ENCODE data around the gene HOXD8. TPM values are rescaled to one million over a fixed set of nuclear protein-coding genes. Genes with fewer than 3 reads are reported as not detected.
A peak's percentile ranks its signal among the peaks of the same experiment; 100 is the strongest.

Gene HOXD8
- total RNA-seq, 1 donor from 2014 or later: not detected

DNA sequence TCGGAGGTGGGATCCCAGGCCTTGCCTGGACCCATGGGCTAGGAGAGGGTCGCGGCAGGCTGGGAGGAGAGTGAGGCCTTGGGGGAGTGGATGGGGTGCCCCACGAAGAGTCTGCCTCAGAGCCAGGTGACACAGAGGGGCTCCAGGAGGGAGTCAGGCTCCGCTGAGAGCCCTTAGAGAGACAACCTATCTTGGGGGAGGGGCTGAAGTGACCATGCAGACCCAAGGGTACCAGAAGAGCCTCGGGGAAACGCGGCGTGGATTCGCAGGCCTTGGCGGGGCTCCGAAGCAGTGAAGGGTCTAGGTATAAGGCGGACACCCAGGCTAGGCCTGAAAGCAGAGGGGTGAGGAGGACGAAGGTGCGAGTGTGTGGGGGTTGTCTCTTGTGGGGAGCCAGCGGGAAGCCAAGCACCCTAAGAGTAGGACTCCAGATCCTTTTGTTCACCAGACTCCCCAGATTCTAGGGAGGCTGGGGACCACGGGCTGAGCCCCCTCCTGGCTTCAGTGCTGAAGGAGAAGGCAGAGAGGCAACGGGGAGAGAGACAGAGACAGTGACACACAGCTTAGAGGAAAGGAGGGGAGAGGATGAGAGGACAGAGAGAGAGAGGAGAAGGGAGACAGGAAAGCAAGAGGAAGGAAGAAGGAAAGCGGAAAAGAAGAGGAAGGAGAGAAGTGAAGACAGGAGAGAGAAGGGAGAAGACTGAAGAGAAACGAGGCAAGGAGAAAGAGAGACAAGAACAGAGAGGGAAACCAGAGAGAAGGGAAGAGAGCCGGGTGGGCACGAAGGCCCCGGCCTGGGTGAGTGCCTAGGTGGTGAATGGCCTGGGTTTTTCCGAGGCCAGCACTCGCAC, 23.6 kb upstream of the HOXD8 start:
- DNase-seq (ENCODE audit: low spot score, unreplicated experiment): no peak
- Mint-ChIP-seq H3K36me3 (ENCODE audit: insufficient read depth) (no peaks in the 10 kb centered on the region), H3K4me3 (ENCODE audit: low read depth) (no peak overlapping the region), H3K27ac (peak overlapping the region; percentile 71), H3K9me3 (ENCODE audit: low read depth) (no peaks in the 10 kb centered on the region), H3K27me3 (peaks cover 90% of the 10 kb centered on the region), H3K4me1 (ENCODE audit: low read depth) (peaks cover 3% of the 10 kb centered on the region)
- TF ChIP-seq, protein P1, sequence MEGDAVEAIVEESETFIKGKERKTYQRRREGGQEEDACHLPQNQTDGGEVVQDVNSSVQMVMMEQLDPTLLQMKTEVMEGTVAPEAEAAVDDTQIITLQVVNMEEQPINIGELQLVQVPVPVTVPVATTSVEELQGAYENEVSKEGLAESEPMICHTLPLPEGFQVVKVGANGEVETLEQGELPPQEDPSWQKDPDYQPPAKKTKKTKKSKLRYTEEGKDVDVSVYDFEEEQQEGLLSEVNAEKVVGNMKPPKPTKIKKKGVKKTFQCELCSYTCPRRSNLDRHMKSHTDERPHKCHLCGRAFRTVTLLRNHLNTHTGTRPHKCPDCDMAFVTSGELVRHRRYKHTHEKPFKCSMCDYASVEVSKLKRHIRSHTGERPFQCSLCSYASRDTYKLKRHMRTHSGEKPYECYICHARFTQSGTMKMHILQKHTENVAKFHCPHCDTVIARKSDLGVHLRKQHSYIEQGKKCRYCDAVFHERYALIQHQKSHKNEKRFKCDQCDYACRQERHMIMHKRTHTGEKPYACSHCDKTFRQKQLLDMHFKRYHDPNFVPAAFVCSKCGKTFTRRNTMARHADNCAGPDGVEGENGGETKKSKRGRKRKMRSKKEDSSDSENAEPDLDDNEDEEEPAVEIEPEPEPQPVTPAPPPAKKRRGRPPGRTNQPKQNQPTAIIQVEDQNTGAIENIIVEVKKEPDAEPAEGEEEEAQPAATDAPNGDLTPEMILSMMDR (IDR thresholded peaks at IDR 0.05; ENCODE audit: unreplicated experiment): no peak

DNA sequence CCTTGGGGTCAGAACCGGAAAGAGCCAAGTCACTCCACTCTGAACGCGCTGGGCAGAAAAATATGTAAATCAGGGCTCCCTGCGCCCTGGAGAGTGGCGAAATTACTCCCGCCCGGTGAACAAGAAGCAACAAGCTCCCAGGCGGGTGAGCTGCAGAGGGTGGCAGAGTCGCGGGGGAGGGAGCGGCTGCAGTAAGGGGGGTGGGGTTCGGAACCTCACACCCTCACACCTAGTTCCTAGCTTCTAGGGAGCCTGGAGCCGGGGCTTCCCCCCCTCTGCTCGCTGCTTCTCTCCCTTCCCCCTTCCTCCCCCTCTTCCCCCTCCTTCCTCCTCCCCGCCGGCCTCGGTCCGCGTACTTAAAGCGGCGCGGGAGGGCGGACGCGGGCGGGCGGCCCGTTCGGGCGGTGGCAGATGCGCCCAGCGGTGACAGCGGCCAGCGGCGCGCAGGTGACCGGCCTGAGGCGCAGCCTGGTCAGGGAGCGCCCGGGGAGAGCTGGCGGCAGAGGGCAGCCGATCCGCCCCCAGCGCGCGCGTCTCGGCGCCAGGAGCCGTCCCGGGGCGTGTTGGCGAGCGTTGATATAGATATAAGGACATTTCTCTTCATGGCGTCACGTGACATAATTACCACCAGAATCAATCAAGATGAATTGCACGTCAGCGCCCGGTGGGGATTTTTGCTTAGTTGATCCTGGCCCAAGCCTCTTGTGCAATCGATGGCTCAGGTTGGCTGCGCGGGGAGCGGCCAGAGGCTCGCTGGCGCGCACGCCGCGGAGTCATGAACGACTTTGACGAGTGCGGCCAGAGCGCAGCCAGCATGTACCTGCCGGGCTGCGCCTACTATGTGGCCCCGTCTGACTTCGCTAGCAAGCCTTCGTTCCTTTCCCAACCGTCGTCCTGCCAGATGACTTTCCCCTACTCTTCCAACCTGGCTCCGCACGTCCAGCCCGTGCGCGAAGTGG, 22.6 kb upstream of the HOXD8 start, which contains the start of gene HOXD11:
Gene HOXD11, plus strand, starts transcription at position 700 of the 959 bp plus-strand sequence. Its CDS starts 76 bp downstream, at position 776.
- Mint-ChIP-seq H3K9me3 (ENCODE audit: low read depth) (no peaks in the 10 kb centered on the region), H3K36me3 (ENCODE audit: insufficient read depth) (no peaks in the 10 kb centered on the region), H3K4me3 (ENCODE audit: low read depth) (peak within 1 kb of the TSS; percentile 1), H3K4me1 (ENCODE audit: low read depth) (peaks cover 3% of the 10 kb centered on the region), H3K27ac (peak within 1 kb of the TSS; percentile 71), H3K27me3 (peaks cover 90% of the 10 kb centered on the region)
- DNase-seq (ENCODE audit: low spot score, unreplicated experiment): no peak
- TF ChIP-seq, protein P1 (IDR thresholded peaks at IDR 0.05; ENCODE audit: unreplicated experiment): no peak

DNA sequence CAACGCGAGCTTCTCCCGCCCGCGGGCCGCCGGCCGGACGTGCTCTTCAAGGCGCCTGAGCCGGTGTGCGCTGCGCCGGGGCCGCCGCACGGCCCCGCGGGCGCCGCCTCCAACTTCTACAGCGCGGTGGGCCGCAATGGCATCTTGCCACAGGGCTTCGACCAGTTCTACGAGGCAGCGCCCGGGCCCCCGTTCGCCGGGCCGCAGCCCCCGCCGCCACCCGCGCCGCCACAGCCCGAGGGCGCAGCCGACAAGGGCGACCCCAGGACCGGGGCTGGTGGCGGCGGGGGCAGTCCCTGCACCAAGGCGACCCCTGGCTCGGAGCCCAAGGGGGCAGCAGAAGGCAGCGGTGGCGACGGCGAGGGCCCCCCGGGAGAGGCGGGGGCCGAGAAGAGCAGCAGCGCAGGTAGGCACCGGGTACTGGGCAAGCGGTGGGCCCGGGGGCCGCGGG, 21.7 kb upstream of the HOXD8 start:
- Mint-ChIP-seq H3K4me3 (ENCODE audit: low read depth) (no peak overlapping the region), H3K27me3 (peaks cover 90% of the 10 kb centered on the region), H3K4me1 (ENCODE audit: low read depth) (peaks cover 3% of the 10 kb centered on the region), H3K27ac (no peak overlapping the region), H3K9me3 (ENCODE audit: low read depth) (no peaks in the 10 kb centered on the region), H3K36me3 (ENCODE audit: insufficient read depth) (no peaks in the 10 kb centered on the region)
- TF ChIP-seq, protein P1 (IDR thresholded peaks at IDR 0.05; ENCODE audit: unreplicated experiment): no peak
- no peak for DNase-seq (ENCODE audit: low spot score, unreplicated experiment)

DNA sequence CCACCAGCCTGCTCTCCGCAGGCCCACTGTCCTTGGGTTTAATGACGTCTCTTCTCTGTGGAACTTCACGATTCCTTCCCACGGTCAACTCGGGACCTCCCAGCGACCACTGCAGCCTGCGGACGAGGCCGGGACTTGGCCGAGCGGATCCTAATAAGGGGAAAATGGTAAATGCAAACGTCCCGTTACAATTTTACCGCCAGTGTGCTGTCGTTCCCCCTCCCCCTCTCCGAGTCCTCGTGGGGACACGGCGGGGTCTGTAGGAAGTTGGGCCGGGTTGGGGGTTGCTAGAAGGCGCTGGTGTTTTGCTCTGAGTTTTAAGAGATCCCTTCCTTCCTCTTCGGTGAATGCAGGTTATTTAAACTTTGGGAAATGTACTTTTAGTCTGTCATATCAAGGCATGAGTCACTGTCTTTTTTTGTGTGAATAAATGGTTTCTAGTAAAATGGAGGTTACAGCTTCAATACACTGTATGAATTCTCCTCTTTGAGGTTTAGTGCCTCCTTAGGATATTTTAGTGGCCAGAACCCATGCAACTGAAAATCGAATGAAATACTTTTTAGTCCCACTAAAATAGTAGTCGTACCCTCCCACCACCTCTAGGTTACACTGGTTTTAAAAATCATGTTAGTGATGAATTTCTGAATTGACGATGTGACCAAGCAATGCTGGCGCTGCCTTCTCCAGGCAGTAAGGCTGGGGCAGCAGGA, 20.2 kb upstream of the HOXD8 start:
- Mint-ChIP-seq H3K9me3 (ENCODE audit: low read depth) (no peaks in the 10 kb centered on the region), H3K36me3 (ENCODE audit: insufficient read depth) (no peaks in the 10 kb centered on the region), H3K4me3 (ENCODE audit: low read depth) (no peak overlapping the region), H3K4me1 (ENCODE audit: low read depth) (peaks cover 3% of the 10 kb centered on the region), H3K27me3 (peaks cover 90% of the 10 kb centered on the region), H3K27ac (peak overlapping the region; percentile 41)
- DNase-seq (ENCODE audit: low spot score, unreplicated experiment): no peak
- TF ChIP-seq, protein P1 (IDR thresholded peaks at IDR 0.05; ENCODE audit: unreplicated experiment): no peak

All from progenitor cell of endocrine pancreas (in vitro differentiated cells).